Vagina (tissue), 2 donors: ENCODE results near the gene MAML2. TPM values are rescaled to one million over a fixed set of nuclear protein-coding genes. Genes with fewer than 3 reads are reported as not detected.
A peak's percentile ranks its signal among the peaks of the same experiment; 100 is the strongest.

Experiments
- DNase-seq, 2 donors: peaks; one replicate each; pipeline ENCODE4 v3.0.0-alpha.2; 2017; ENCODE audit errors: extremely low spot score in 2 of 2
- H3K27ac ChIP-seq: fragments of 200-600 bp; sonication (generic); one replicate; pipeline ENCODE4 v1.5.1; 2019
- H3K27me3 ChIP-seq: fragments of 200-600 bp; sonication (generic); one replicate; pipeline ENCODE4 v1.5.1; 2019
- H3K36me3 ChIP-seq, 2 donors: fragments of 200-600 bp; sonication (generic); one replicate each; pipeline ENCODE4 v1.5.1; 2017 to 2019
- H3K4me1 ChIP-seq: fragments of 200-600 bp; sonication (generic); one replicate; pipeline ENCODE4 v1.5.1; 2019
- H3K4me3 ChIP-seq, 2 donors: fragments of 200-600 bp; sonication (generic); 1 replicate in 1 of 2; 2 replicates in 1 of 2; pipeline ENCODE4 v1.5.1; 2016 to 2019
- H3K9me3 ChIP-seq: fragments of 200-600 bp; sonication (generic); one replicate; pipeline ENCODE4 v1.5.1; 2019
- CTCF ChIP-seq, 3 experiments: fragments of 450-650 bp in 2 of 3; fragments of 200-600 bp in 1 of 3; sonication (generic) in 1 of 3; IDR thresholded peaks; one replicate each; pipeline ENCODE4 v1.5.1; 2017 to 2019; ENCODE audit warnings: antibody characterized with exemption in 3 of 3, mild to moderate bottlenecking in 2 of 3, moderate library complexity in 2 of 3
- POLR2A ChIP-seq, 2 donors: fragments of 450-650 bp; IDR thresholded peaks; one replicate each; pipeline ENCODE4 v1.6.1; 2017; ENCODE audit warnings: antibody characterized with exemption in 2 of 2, mild to moderate bottlenecking in 2 of 2, moderate library complexity in 2 of 2
- POLR2AphosphoS5 ChIP-seq, 2 donors: sonication (generic); formaldehyde crosslinking; IDR thresholded peaks; one replicate each; pipeline ENCODE4 v1.9.0; 2017; ENCODE audit warnings: antibody characterized with exemption in 2 of 2, mild to moderate bottlenecking in 2 of 2, low read depth in 1 of 2; ENCODE audit not compliant: insufficient read depth in 1 of 2
- intact Hi-C: fragments of 100-400 bp; cut with DNase I; formaldehyde crosslinking; loops from one replicate; pipeline ENCODE4 v1.15.1; 2023
- total RNA-seq: library from RNA; depleted of rRNA; stranded (reverse); fragments of >200 nt; gene quantifications from one replicate; pipeline ENCODE4 v1.2.3, GENCODE V29; 2016

Gene MAML2
- total RNA-seq, 1 donor from 2014 or later, result 36.3 TPM

DNA sequence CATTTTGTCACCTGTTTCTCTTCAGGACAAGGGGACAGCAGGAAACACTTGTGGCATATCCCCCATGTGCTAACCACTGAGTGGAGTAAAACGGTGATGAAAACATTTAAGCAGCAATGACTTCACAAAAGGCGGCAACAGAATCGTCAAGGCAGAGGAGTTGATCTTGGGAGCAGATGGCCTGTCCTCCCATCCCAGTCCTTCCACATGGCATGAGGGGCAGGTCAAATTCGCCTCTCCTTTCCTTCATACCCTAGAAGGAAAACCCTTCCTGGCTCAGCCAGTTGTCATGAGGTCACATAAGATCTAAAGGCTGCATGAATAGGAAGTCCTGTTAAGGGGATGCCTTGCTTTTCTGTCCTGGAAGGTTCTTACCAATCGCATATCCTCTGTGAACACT, 169.1 kb downstream of the MAML2 start:
- H3K4me3 ChIP-seq, result no peak overlapping the region
- no peaks in the 10 kb centered on the region for H3K9me3 ChIP-seq

DNA sequence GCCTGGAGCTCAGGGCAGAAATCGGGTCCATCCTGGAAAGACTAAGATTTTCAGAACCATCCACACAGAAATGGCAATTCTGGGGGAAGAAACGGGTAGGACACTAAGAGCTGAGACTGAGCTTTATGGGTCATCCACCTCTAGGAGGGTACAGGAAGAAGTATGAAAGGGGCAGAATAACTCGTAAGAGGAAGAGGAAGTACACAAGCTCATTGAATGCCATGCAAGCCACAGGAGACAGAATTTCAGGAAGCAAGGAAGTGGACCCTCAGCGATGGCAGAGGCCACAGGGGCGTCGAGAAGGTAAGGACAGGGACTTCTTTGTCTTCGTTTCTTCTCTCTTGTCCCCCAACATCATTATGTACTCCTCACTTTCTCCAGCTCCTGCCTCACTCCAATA, 169.6 kb downstream of the MAML2 start:
- no peaks in the 10 kb centered on the region for H3K36me3 ChIP-seq
- H3K27ac ChIP-seq, result no peak overlapping the region
- no peaks in the 10 kb centered on the region for H3K9me3 ChIP-seq
- H3K4me1 ChIP-seq, result peaks cover 29% of the 10 kb centered on the region
- TF ChIP-seq CTCF (IDR thresholded peaks at IDR 0.05), result no peak
- no peak for TF ChIP-seq POLR2AphosphoS5 (IDR thresholded peaks at IDR 0.05; ENCODE audit: insufficient read depth in 1 of 2, low read depth in 1 of 2)
- no peak for TF ChIP-seq POLR2A (IDR thresholded peaks at IDR 0.05)
- no peaks in the 10 kb centered on the region for H3K27me3 ChIP-seq
- H3K4me3 ChIP-seq, result no peak overlapping the region
- intact Hi-C loops, result no loop called here
- no peak for DNase-seq

More for the DNA sequence above, 169.1 kb downstream of the MAML2 start:
- peaks cover 25% of the 10 kb centered on the region for H3K4me1 ChIP-seq
- no peak overlapping the region for H3K27ac ChIP-seq
- TF ChIP-seq CTCF (IDR thresholded peaks at IDR 0.05) (no peak), POLR2A (IDR thresholded peaks at IDR 0.05) (no peak), POLR2AphosphoS5 (IDR thresholded peaks at IDR 0.05; ENCODE audit: insufficient read depth in 1 of 2, low read depth in 1 of 2) (no peak)
- DNase-seq, result no peak
- intact Hi-C loops, result no loop called here
- no peaks in the 10 kb centered on the region for H3K27me3 ChIP-seq
- H3K36me3 ChIP-seq, result no peaks in the 10 kb centered on the region

GRCh38 chr11:96172604-96173003, 170.4 kb downstream of the MAML2 start:
- no peak overlapping the region for H3K27ac ChIP-seq
- DNase-seq, result no peak
- H3K9me3 ChIP-seq, result no peaks in the 10 kb centered on the region
- H3K36me3 ChIP-seq, result no peaks in the 10 kb centered on the region
- TF ChIP-seq POLR2A (IDR thresholded peaks at IDR 0.05), result no peak
- TF ChIP-seq POLR2AphosphoS5 (IDR thresholded peaks at IDR 0.05; ENCODE audit: insufficient read depth in 1 of 2, low read depth in 1 of 2), result no peak
- no peak for TF ChIP-seq CTCF (IDR thresholded peaks at IDR 0.05)
- intact Hi-C loops, result no loop called here
- no peak overlapping the region for H3K4me3 ChIP-seq
- H3K4me1 ChIP-seq, result peaks cover 31% of the 10 kb centered on the region
- no peaks in the 10 kb centered on the region for H3K27me3 ChIP-seq

DNA sequence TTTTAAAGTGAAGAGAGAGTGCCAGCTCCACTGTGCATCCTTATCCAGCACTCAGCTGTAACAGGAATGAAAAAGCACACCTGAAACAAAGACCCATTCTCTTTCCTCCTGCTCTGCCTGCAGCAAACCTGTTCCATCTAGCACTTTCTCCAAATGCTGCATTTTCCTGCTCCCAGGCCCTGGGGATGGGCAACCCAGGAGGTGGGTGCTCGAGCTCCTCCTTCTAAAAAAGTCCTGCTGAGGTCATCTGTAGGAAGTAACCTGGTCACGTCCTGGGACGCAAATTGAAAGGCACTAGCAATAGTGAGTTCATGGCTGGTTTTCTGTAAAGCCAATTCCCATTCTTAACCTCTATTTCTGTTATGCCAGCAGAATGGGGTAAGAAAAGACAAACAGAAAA, 173.7 kb downstream of the MAML2 start:
- H3K27me3 ChIP-seq, result no peaks in the 10 kb centered on the region
- H3K9me3 ChIP-seq, result no peaks in the 10 kb centered on the region
- peak overlapping the region; percentile 50 for H3K27ac ChIP-seq
- no peak overlapping the region for H3K4me3 ChIP-seq
- intact Hi-C loops, result no loop called here
- no peaks in the 10 kb centered on the region for H3K36me3 ChIP-seq
- no peak for DNase-seq
- peaks cover 39% of the 10 kb centered on the region for H3K4me1 ChIP-seq
- TF ChIP-seq POLR2A (IDR thresholded peaks at IDR 0.05) (no peak), POLR2AphosphoS5 (IDR thresholded peaks at IDR 0.05; ENCODE audit: insufficient read depth in 1 of 2, low read depth in 1 of 2) (no peak), CTCF (IDR thresholded peaks at IDR 0.05) (no peak)

GRCh38 chr11:96168623-96169022, 174.4 kb downstream of the MAML2 start:
- intact Hi-C loops, result no loop called here
- Histone ChIP-seq H3K9me3 (no peaks in the 10 kb centered on the region), H3K4me1 (peaks cover 39% of the 10 kb centered on the region), H3K27me3 (no peaks in the 10 kb centered on the region), H3K27ac (peak overlapping the region; percentile 50), H3K36me3 (no peaks in the 10 kb centered on the region), H3K4me3 (no peak overlapping the region)
- peak in 1 of 2 donors; percentile 93 for TF ChIP-seq POLR2AphosphoS5 (IDR thresholded peaks at IDR 0.05; ENCODE audit: insufficient read depth in 1 of 2, low read depth in 1 of 2)
- TF ChIP-seq POLR2A (IDR thresholded peaks at IDR 0.05), result no peak
- no peak for TF ChIP-seq CTCF (IDR thresholded peaks at IDR 0.05)
- no peak for DNase-seq
